ENCODE measurements around the gene DNAH2. TPM values are rescaled to one million over a fixed set of nuclear protein-coding genes. Genes with fewer than 3 reads are reported as not detected.

Gene DNAH2
- total RNA-seq, 1 donor, result under 0.01 TPM

- no peak for TF ChIP-seq CTCF (IDR thresholded peaks at IDR 0.05; ENCODE audit: insufficient read depth, low read length)
- no peak for DNase-seq (ENCODE audit: low read depth)
- H3K4me3 ChIP-seq (ENCODE audit: low read depth, low read length), result no peak overlapping the region
These were observed 106.0 kb downstream of the DNAH2 start for GRCh38 chr17:7823581-7824001.

DNA sequence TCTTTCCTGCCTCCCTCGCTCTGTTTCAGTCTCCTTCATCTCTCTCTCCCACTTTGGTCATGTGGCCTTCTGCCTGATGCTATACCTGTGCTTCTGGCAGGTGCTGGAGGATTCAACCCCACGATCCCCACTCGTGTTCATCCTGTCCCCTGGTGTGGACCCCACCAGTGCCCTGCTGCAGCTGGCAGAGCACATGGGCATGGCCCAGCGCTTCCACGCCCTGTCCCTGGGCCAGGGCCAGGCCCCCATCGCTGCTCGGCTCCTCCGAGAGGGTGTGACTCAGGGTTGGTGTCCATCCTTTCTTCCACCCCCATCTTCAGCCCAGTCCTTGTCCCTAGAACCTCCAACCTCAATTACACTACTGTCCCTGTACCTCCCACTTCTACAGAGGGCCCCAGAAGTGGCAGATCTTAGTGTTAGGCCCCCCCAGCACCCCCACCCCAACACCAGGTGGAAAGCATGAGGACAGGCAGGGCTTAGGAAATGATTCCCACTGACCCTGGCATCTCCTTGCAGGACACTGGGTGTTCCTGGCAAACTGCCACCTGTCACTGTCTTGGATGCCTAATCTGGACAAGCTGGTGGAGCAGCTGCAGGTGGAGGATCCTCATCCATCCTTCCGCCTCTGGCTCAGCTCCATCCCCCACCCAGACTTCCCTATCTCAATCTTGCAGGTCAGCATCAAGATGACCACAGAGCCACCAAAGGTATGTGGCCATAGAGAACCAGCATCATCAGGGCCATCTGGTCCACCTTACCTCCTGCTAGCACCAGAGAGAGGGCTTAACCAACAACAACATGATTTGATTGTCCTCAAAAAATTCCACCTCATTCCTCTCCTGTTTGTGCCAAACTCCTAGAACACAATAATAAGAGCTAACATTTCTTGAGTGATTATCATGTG is 106.7 kb downstream of the DNAH2 start:
- no peak overlapping the region for H3K4me3 ChIP-seq (ENCODE audit: low read depth, low read length)
- TF ChIP-seq CTCF (IDR thresholded peaks at IDR 0.05; ENCODE audit: insufficient read depth, low read length), result no peak
- no peak for DNase-seq (ENCODE audit: low read depth)

- no peak overlapping the region for H3K4me3 ChIP-seq (ENCODE audit: low read depth, low read length)
- TF ChIP-seq CTCF (IDR thresholded peaks at IDR 0.05; ENCODE audit: insufficient read depth, low read length), result peak; percentile 2
- peak; percentile 79 for DNase-seq (ENCODE audit: low read depth)
These were observed 107.9 kb downstream of the DNAH2 start for GRCh38 chr17:7825206-7825990.

DNA sequence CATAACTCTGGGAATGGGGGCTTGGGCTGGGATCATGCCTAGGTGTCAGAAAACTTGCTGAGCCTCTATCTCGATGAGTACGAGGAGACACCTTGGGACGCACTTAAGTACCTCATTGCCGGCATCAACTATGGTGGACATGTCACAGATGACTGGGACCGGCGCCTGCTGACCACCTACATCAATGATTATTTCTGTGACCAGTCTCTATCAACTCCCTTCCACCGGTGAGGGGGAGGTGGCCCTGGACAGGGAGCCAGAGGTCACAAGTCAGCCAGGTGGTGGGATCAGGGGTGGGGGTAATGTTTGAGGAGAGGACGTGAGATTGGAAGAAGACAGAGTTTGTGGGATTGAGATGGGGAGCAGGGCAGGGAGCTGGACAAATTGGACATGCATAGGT is 113.1 kb downstream of the DNAH2 start:
- no peak for TF ChIP-seq CTCF (IDR thresholded peaks at IDR 0.05; ENCODE audit: insufficient read depth, low read length)
- DNase-seq (ENCODE audit: low read depth), result no peak
- no peak overlapping the region for H3K4me3 ChIP-seq (ENCODE audit: low read depth, low read length)

GRCh38 chr17:7831233-7831632 is 113.7 kb downstream of the DNAH2 start:
- TF ChIP-seq CTCF (IDR thresholded peaks at IDR 0.05; ENCODE audit: insufficient read depth, low read length), result no peak
- no peak overlapping the region for H3K4me3 ChIP-seq (ENCODE audit: low read depth, low read length)
- DNase-seq (ENCODE audit: low read depth), result no peak

GRCh38 chr17:7832431-7832830 is 114.9 kb downstream of the DNAH2 start:
- no peak overlapping the region for H3K4me3 ChIP-seq (ENCODE audit: low read depth, low read length)
- no peak for DNase-seq (ENCODE audit: low read depth)
- TF ChIP-seq CTCF (IDR thresholded peaks at IDR 0.05; ENCODE audit: insufficient read depth, low read length), result no peak

Measured in fibroblast of the aortic adventitia (primary cell).